GM12801 (cell line): ENCODE results near the gene MAPT.

Experiments
- TF ChIP-seq, protein P1 (sequence below): IDR thresholded peaks from one replicate; pipeline ENCODE4 v1.5.1; 2011; ENCODE audit warnings: control low read depth; ENCODE audit not compliant: insufficient read length; ENCODE audit errors: extremely low read depth

Gene MAPT

GRCh38 chr17:45992904-45993303, 98.5 kb downstream of the MAPT start:
- TF ChIP-seq, protein P1, sequence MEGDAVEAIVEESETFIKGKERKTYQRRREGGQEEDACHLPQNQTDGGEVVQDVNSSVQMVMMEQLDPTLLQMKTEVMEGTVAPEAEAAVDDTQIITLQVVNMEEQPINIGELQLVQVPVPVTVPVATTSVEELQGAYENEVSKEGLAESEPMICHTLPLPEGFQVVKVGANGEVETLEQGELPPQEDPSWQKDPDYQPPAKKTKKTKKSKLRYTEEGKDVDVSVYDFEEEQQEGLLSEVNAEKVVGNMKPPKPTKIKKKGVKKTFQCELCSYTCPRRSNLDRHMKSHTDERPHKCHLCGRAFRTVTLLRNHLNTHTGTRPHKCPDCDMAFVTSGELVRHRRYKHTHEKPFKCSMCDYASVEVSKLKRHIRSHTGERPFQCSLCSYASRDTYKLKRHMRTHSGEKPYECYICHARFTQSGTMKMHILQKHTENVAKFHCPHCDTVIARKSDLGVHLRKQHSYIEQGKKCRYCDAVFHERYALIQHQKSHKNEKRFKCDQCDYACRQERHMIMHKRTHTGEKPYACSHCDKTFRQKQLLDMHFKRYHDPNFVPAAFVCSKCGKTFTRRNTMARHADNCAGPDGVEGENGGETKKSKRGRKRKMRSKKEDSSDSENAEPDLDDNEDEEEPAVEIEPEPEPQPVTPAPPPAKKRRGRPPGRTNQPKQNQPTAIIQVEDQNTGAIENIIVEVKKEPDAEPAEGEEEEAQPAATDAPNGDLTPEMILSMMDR, result no peak

- TF ChIP-seq, protein P1, result no peak
Measured at GRCh38 chr17:45993962-45994627, 99.7 kb downstream of the MAPT start.

DNA sequence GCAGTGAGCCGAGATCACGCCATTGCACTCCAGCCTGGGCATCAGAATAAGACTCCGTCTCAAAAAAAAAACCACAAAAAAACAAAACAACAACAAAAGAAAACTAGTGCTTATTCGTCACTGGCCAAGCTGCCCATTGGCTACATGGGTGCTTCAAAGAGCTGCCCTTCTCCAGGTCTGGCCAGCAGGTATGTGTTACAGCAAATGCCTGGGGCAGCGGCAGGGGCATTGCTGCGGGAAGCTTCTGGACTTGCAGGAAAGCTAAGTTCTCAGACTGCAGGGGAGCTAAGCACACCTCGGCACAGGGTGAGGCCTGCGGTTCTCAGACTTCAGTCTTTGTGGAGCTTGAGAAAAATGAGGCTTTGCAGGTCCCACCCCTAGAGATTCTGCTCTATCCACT, 100.6 kb downstream of the MAPT start:
- TF ChIP-seq, protein P1, result no peak

DNA sequence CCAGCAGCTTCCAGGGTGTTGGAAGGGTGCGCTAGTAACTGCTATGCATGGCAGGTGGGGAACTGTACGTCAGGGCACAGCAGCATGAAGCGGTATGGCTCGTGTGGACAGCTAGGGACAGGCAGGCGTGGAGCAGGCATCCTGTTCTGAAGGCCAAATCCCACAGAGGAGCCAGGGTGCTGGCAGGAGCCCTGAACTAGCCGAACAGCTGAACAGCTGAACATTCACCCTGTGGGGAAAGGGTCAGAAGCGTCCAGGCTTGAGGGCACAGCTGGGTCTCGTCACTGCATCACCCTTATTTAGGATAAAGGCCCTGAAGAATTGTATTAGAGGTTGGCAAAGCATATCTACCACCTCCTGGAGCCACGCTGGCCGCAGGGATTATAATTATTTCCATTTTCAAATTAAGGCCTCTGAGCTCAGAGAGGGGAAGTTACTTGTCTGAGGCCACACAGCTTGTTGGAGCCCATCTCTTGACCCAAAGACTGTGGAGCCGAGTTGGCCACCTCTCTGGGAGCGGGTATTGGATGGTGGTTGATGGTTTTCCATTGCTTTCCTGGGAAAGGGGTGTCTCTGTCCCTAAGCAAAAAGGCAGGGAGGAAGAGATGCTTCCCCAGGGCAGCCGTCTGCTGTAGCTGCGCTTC, 101.4 kb downstream of the MAPT start:
- TF ChIP-seq, protein P1, result no peak

DNA sequence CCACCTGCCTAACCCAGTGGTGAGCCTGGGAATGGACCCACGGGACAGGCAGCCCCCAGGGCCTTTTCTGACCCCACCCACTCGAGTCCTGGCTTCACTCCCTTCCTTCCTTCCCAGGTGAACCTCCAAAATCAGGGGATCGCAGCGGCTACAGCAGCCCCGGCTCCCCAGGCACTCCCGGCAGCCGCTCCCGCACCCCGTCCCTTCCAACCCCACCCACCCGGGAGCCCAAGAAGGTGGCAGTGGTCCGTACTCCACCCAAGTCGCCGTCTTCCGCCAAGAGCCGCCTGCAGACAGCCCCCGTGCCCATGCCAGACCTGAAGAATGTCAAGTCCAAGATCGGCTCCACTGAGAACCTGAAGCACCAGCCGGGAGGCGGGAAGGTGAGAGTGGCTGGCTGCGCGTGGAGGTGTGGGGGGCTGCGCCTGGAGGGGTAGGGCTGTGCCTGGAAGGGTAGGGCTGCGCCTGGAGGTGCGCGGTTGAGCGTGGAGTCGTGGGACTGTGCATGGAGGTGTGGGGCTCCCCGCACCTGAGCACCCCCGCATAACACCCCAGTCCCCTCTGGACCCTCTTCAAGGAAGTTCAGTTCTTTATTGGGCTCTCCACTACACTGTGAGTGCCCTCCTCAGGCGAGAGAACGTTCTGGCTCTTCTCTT, 102.1 kb downstream of the MAPT start:
- TF ChIP-seq, protein P1, result no peak

- TF ChIP-seq, protein P1, result no peak
Measured at GRCh38 chr17:45997166-45997565, 102.8 kb downstream of the MAPT start.

DNA sequence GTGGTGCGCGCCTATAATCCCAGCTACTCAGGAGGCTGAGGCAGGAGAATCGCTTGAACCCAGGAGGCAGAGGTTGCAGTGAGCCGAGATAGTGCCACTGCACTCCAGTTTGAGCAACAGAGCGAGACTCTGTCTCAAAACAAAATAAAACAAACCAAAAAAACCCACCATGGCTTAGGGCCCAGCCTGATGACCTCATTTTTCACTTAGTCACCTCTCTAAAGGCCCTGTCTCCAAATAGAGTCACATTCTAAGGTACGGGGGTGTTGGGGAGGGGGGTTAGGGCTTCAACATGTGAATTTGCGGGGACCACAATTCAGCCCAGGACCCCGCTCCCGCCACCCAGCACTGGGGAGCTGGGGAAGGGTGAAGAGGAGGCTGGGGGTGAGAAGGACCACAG, 103.3 kb downstream of the MAPT start:
- TF ChIP-seq, protein P1, result no peak
